ENCODE results near the gene PDX1.

PDX1 gene

GRCh38 chr13:27922883-27923612, 3.2 kb downstream of the PDX1 start:
- DNase-seq, result no peak

- DNase-seq, result no peak
Measured at GRCh38 chr13:27923794-27924528, 4.2 kb downstream of the PDX1 start.

DNA sequence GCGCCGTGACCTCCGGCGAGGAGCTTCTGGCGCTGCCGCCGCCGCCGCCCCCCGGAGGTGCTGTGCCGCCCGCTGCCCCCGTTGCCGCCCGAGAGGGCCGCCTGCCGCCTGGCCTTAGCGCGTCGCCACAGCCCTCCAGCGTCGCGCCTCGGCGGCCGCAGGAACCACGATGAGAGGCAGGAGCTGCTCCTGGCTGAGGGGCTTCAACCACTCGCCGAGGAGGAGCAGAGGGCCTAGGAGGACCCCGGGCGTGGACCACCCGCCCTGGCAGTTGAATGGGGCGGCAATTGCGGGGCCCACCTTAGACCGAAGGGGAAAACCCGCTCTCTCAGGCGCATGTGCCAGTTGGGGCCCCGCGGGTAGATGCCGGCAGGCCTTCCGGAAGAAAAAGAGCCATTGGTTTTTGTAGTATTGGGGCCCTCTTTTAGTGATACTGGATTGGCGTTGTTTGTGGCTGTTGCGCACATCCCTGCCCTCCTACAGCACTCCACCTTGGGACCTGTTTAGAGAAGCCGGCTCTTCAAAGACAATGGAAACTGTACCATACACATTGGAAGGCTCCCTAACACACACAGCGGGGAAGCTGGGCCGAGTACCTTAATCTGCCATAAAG, 4.8 kb downstream of the PDX1 start:
- no peak for DNase-seq

GRCh38 chr13:27925220-27925991, 5.6 kb downstream of the PDX1 start:
- DNase-seq, result no peak

DNA sequence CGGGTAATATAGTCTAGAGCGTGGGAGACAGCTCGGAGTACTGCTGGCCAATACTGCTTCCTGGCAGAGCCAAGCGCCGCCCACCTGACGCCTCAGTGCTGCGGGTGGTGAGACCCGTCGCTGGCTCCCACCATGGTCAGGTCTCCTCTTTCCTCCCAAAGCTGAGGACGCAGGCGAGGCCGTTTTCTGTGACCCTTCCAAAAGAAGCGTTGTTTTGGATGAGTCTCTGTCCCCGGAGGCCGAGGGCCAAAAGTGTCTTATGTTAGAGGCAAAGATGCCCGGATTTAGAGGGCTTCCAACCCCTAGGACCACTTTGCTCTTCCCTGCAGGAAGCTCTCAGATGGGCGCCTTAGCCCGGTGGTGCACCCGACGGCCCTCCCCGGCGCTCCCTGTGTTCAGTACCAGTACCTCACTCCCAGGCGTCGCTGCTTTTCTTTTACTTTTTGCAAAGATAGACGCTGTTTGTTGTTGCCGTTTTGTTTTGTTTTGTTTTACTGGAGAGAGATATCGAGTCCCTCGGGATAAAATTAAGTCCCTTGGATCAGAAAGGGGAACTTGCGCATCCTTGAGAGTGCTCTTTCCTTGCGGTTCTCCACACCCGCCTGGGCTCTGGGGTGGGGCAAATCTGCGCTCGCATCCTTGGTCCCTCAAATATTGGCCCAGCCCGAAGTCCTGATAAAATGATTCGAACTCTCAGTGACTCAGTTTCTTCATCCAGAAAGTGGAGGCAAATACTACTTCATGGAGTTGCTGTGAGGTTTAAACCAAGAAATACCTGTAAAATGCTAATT, 7.0 kb downstream of the PDX1 start:
- no peak for DNase-seq

GRCh38 chr13:27927444-27928352, 7.9 kb downstream of the PDX1 start:
- DNase-seq, result no peak

DNA sequence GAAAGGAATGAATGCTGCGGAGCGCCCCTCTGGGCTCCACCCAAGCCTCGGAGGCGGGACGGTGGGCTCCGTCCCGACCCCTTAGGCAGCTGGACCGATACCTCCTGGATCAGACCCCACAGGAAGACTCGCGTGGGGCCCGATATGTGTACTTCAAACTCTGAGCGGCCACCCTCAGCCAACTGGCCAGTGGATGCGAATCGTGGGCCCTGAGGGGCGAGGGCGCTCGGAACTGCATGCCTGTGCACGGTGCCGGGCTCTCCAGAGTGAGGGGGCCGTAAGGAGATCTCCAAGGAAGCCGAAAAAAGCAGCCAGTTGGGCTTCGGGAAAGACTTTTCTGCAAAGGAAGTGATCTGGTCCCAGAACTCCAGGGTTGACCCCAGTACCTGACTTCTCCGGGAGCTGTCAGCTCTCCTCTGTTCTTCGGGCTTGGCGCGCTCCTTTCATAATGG, 8.6 kb downstream of the PDX1 start:
- DNase-seq, result no peak

DNA sequence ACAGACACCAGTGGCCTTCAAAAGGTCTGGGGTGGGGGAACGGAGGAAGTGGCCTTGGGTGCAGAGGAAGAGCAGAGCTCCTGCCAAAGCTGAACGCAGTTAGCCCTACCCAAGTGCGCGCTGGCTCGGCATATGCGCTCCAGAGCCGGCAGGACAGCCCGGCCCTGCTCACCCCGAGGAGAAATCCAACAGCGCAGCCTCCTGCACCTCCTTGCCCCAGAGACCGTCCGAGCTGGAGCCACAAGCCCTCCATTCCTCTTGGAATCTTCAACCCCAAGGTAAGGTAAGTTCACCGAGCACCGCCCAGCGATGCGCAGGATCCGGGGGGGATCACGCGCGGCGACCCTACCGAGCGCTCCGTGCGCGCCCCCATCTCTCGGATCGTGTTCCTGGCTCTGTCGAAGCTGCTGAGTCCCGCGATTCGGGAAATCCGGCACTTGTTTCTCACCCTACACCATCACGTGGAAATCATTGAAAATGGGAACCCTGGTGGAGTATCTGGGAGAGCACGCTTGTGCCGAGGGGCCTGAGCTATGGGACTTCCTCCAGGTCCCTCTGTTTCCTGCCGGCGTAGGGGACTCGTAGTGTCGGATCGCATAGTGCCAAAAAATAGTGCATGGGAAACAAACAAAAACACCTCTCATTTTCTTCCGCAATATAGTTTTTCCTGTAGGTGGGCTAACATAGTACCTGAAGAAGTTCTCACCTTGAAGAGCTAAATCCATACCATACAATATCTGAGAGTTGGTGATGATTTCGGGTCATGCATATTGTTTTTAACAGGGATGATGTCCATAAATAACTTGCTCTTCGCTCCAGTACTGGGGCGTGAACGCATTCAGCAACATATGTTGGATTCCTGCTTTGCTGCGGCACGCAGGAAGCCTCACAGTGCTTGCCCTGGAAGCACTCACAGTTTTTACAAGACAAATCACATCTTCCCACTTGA, 9.3 kb downstream of the PDX1 start:
- DNase-seq, result no peak

- no peak for DNase-seq
Measured at GRCh38 chr13:27929868-27930267, 10.1 kb downstream of the PDX1 start.

GRCh38 chr13:27933118-27933517, 13.3 kb downstream of the PDX1 start:
- DNase-seq, result no peak

- DNase-seq, result no peak
Measured at GRCh38 chr13:27933580-27934328, 14.0 kb downstream of the PDX1 start.

DNA sequence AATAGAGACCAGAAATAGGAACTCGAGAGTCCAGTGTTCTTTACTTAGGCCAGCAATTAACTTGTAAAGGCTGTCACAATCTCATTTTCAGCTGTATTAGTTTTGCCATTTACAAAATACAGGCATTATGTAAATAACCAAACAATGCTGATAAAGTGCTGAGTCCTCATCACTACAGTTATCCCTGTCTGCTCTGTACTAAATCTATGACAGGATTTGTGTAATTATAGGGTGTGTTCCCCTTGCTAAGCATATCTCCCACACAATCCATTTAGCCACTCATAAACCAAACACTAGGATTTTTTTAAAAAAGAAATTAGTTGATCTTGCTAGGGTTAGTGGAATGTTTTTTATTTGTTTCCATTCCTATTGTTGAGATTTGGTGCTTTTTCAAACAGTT, 23.2 kb downstream of the PDX1 start:
- DNase-seq, result no peak

- DNase-seq, result no peak
Measured at GRCh38 chr13:27952876-27953675, 33.3 kb downstream of the PDX1 start.

- DNase-seq, result no peak
Measured at GRCh38 chr13:27953676-27954405, 34.0 kb downstream of the PDX1 start.

DNA sequence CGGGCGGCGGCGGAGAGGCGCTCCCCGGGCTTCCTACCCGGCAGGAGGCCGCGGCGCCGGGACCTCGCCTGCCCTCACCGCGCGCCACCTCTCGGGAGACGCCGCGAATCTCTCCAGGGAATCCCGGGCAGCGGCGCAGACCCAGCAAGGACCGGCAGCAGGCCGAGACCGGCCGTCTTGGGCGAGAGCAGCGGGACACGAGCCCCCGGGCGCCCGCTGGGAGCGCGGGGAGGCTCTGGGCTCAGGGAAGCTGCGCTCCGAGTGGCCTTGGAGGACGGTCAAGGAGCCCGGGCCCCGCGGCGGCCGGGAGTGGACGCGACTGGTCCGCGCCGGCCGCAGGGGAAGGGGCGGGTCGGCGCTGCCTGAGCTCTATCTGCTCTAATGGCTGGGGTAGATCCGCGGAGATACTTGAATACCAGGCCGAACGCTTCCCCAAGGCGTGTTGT, 34.6 kb downstream of the PDX1 start:
- no peak for DNase-seq

DNA sequence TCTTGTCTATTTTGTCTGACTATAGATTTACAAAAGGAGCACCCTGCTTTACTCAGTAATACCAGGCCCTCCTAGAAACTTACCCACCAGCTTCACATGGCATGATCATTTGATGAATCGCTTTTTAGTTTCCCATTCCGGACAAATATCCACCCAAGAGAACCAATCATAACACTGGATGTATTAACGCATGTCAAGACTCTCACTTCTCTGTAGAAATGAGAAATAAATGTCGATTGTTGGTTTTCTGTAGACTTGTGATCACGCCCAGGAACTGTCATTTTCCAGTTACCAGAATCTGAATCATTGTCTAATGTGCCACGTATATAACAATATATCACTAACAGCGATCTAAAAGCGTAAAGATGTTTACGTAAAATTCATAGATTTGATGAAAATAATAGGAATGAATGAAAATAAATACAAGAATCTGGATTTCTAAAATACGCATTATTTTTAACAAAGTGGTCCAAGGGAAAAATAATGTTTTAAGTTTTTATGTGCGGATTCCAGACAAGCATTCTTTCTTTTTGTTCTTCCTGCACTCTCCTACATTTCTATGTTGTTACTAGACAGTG, 35.3 kb downstream of the PDX1 start:
- DNase-seq, result no peak

Data from DMS 273 treated with DMSO at 0.1 percent for 48 hours (cell line).